ENCODE data around the gene TMEM175.
A peak's percentile ranks its signal among the peaks of the same experiment; 100 is the strongest.

The TMEM175 gene

GRCh38 chr4:986879-987623 lies 54.8 kb downstream of the TMEM175 start, which contains the start of gene IDUA:
Gene IDUA (plus strand): TSS chr4:987044. CDS start chr4:987085, 41 bp downstream.
- POLR2A ChIA-PET, result no interaction called here
- peak; percentile 92 for DNase-seq (ENCODE audit: extremely low spot score)
- TF ChIP-seq CTCF (IDR thresholded peaks at IDR 0.05; ENCODE audit: control extremely low read depth, extremely low read depth, low read depth, missing control alignments), result peak; percentile 67
- CTCF ChIA-PET, result interaction anchor here (0.6 to 4.8 kb wide), 24 partner anchors 8 to 706 kb away, joined by 3 to 43 read pairs (median 3); partner anchors contain the start of gene DGKQ

GRCh38 chr4:987624-988513 lies 55.6 kb downstream of the TMEM175 start:
- TF ChIP-seq CTCF (IDR thresholded peaks at IDR 0.05; ENCODE audit: control extremely low read depth, extremely low read depth, low read depth, missing control alignments), result no peak
- no peak for DNase-seq (ENCODE audit: extremely low spot score)
- ChIA-PET POLR2A (no interaction called here), CTCF (interaction anchor here (0.6 to 4.8 kb wide), 21 partner anchors 9 to 705 kb away, joined by 3 to 43 read pairs (median 4); partner anchors contain the start of gene DGKQ)

- TF ChIP-seq CTCF (IDR thresholded peaks at IDR 0.05; ENCODE audit: control extremely low read depth, extremely low read depth, low read depth, missing control alignments), result no peak
- DNase-seq (ENCODE audit: extremely low spot score), result no peak
- ChIA-PET CTCF (interaction anchor here (1.7 to 4.8 kb wide), 3 partner anchors 10 to 247 kb away, joined by 6 to 43 read pairs (median 7); no protein-coding TSS in a partner anchor), POLR2A (no interaction called here)
Observed at GRCh38 chr4:988726-989721, 56.8 kb downstream of the TMEM175 start.

- no peak for DNase-seq (ENCODE audit: extremely low spot score)
- TF ChIP-seq CTCF (IDR thresholded peaks at IDR 0.05; ENCODE audit: control extremely low read depth, extremely low read depth, low read depth, missing control alignments), result no peak
- ChIA-PET POLR2A (no interaction called here), CTCF (no interaction called here)
Observed at GRCh38 chr4:989722-990471, 57.6 kb downstream of the TMEM175 start.

GRCh38 chr4:990746-991367 lies 58.6 kb downstream of the TMEM175 start:
- DNase-seq (ENCODE audit: extremely low spot score), result no peak
- TF ChIP-seq CTCF (IDR thresholded peaks at IDR 0.05; ENCODE audit: control extremely low read depth, extremely low read depth, low read depth, missing control alignments), result no peak
- POLR2A ChIA-PET, result no interaction called here
- CTCF ChIA-PET, result no interaction called here
